Measurements from ENCODE around the gene CNTNAP2.

The CNTNAP2 gene

DNA sequence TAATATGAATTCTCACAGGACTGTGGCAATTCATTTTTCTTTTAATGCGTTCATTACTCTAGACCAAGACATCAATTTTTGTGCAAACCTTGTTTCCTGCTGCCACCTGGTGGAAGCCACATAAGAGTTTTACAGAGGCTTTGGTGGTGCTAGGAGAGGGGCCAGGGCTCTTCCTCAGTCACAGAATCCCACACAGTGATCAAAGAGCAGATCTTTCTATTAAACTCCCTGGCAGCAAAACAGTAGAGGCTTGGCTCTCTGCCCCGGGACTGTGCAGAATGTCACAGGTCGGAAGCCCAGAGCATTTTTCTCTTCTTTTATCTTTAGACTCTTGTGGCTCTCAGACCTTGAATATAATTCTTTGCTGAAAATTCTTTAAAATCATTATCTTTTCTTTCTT is 1967.5 kb downstream of the CNTNAP2 start:
- DNase-seq = peak; percentile 92

DNA sequence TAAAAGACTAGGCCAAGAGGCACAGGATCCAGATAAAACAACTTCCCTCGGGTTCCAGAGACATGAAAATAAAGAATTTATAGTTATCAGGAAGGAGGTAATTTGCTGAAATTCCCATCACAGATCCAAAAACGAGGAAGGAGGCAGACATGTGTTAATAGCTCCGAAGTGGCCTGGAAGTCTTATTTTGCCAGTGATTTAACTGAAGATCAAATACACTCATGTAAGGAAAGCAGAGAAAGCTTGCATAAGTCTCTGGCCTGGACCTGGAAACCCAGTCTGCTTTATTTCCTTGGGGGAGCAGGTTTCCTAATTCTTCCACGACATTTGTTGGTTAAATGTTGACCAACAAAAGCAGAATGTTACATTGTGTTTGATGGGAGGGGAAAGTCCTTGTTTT is 1975.3 kb downstream of the CNTNAP2 start:
- DNase-seq = no peak

DNA sequence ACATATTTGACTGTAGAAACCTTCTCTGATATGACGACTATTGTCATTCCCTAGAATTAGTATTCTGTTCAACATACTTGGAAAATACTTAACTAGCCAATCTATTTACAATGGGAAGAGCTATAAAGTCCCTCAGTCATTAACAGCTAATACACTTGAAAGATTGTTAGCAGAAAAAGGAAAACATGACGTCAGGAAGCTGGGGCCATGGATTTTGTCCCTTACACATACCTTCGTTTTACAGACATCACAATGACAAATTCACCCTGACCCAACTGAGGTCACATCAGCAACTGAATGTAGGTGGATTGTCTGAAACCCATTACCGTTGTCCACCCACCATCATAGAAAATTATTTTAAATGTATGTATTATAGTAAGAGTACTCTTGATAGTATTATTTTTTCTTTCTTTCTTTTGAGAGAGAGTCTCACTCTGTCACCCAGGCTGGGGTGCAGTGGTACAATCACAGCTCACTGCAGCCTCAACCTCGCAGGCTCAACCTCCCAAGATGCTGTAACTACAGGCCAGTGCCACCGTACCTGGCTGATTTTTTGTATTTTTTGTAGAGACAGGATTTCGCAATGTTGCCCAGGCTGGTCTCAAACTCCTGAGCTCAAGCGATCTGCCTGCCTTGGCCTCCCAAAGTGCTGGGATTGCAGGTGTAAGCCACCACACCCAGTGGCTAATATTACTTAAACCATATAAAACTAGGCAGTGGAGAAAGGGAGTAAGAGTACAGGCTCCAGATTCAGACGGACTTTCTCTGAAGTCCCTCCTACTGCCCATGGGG is 1977.0 kb downstream of the CNTNAP2 start:
- DNase-seq = no peak

DNA sequence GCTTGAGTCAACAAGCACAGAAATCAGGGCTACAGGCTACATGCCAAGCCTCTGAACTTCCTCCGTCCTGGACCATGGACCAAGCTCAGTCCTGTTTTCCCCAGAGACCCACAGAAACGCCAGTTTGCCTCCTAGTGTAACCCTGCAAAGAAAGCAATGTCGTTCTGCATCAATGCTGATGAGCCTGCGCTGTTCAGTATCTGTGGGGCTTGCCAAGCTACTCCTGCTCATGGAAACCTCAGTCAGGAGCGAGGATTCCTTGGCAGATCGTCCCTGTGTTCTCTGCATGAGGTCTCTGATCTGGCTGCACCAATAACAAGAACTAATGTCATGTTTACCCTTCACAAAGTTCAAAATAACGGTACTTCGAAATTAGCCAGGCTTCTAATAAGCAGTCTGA is 1978.5 kb downstream of the CNTNAP2 start:
- DNase-seq = no peak

DNA sequence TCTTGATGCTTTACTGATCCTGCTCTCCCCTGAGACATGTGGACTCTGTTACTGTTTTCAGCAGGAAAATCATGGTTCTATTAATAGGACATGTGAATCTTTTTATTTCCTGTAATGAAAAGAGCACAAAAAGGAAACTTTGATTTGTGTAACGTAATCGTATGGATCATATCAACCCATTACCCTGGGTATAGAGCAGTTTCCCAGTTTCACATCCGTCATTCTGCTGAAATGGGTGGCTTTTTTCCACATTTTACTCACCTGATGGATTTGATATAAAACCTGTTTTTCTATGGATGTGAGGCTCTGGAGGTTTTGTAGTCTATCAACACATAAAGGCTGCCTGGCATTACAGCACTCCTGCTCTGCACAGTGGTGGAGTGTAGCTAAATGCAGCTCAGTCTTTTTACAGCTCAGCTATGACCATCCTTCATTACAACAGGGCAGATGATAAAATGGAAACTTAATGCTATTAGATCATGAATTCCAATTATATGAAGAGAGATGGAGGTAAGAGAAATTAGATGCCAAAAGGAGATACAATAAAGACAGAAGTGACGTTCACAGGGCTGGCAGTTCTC is 1987.6 kb downstream of the CNTNAP2 start:
- DNase-seq = no peak

DNA sequence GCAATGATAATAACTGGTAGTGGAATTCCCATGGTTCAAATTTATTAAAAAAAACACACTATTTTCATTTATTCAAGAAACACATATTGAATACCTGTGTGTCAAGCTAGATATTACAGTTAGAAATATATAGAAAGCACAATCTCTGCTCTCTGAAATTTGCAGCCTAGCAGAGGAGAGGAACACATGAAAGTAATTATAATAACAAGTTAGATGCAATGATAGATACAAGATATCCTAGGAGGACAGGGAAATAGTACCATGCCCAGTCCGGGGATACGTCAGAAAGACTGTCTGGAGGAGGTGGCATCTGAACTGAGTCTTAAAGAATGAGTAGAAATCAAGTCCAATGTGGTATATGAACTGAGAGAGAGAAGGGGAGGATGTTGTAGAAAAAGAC is 1988.3 kb downstream of the CNTNAP2 start:
- DNase-seq = no peak

DNA sequence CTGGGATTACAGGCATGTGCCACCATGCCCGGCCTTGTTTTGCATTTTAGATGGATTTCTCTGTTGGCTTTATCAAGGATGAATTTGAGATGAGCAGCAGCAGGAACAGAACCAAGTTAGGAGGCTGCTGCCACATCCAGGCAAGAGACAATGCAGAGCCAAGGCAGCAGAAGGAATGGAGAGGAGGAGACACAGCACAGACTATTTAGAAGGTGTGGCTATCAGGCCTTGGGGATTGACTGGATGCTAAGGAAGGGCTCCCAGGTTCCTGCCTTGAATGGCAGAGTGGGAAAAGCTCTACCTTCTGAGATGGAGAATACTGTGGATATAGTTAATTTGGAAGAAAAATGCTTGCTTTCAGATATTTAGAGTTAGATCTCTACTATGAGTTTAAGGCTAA is 1989.3 kb downstream of the CNTNAP2 start:
- no peak for DNase-seq

DNA sequence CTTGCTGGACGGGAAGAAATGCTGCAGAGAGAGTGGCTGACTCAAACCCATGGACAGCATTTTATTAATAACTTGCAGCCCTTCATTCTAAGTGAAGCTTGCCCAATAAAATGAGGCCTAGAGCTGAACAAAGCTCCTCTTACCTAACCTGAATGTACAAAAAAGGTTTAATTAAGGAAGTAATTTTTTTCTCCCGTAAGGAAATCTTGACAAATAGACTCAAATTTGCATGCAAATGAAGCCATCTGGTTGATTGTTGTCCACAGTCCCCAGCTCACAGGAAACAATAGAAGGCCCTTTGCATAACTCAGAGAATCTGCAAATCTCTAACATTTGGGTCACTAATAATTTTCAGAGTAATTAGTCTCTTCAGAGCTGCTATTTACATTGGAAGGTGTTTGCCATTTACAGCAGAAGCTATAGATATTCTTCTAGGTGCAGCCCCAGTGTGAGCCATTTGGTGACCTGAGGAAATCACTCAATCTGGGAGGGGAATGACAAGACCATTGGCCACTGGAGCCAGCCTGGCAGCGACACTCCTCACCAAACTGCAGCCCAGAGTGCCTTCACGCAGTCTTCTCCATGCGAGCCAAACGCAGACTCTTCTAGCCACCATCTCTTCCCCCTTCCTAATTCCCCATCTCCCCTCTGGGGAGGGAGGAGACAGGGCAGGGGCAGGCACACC is 1991.0 kb downstream of the CNTNAP2 start:
- no peak for DNase-seq

DNA sequence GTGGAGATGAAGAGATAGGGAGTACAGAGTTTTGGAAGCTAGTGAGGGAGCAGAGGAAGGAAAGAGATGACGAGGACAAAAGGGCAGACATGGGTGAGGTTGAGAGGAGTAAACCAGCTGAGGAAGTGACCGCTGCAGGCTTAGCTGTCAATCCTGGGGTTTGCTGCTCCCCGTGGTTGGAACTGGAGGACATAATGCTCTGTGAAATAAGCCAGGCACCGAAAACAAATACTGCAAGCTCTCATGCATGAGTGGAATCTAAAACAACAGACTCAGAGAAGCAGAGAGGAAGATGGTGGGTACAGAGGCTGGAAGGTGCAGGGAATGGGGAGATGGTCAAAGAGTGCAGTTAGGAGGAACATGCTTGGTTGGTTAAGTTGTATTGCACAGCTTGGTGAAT is 1991.8 kb downstream of the CNTNAP2 start:
- no peak for DNase-seq

DNA sequence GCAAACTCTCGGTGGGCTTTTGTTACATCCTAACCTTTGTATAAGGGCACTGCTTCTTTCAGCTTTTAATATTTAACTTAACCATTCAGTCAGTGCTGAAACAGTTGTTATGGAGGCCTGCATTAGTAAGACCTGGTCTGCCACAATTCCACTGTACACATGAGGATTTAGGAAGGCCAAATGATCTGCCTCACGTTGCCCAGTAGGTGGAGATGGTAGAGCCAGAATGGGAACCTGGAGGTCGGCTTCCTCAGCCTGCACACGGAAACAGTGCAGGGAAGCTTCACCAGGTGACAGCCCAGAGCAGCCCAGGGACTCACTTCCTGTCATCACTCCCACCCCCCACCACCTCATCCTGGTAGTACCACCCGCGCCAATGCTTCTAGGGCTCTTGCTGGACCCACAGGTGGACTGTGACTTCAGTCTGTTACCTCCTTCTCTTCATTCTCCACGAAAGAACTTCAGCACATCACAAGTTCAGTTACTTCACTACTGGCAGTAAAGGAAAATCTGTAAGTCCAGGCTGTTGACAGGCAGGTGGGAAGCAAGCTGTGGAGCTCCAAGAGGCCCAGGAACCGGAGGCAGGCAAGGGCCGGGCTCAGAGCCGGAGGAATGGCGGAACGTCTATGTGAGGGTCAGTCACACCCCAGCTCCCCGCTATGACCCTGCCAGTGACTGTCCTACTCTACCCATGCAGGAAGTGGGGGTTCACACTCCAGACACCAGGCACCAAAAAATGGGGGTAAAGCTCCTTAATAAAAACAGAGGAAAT is 1993.7 kb downstream of the CNTNAP2 start:
- DNase-seq = no peak

DNA sequence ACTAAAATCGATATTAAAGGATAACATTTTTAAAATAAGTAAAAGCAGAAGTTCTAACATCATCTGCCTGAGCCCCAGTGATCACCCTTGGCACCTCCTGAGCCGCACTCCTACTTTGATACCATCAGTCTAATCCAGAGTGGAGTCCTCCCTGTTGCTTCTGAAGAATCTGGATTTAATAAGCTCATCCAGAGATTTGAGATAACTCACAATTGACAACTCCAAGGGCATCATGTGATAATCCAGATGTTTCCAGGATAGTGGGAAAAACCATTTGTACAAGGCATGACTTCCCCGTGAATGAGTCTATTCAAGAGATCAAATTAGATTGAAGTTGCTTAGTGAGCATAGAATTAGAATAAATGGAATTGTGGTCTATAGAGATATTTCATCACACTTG is 1998.2 kb downstream of the CNTNAP2 start:
- DNase-seq = no peak

DNA sequence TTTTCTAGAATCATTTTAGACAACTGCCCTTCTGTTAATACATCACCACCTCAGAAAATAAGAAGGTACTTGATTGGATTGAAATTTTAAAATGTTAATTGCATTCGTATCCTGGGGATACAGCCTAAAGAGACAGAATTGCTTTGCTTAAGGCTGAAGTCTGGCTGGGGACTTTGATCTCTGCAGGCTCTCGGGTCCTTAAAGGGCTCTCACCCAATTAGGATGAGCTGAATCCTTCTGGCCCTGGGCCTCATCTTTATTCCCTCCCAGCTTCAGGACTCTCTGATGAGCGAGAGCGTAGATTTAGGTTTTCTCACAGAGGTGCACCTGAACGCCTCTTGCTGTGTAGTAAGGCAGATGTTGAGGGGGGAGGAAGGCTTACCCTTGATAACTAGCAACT is 1998.7 kb downstream of the CNTNAP2 start:
- DNase-seq = no peak

DNA sequence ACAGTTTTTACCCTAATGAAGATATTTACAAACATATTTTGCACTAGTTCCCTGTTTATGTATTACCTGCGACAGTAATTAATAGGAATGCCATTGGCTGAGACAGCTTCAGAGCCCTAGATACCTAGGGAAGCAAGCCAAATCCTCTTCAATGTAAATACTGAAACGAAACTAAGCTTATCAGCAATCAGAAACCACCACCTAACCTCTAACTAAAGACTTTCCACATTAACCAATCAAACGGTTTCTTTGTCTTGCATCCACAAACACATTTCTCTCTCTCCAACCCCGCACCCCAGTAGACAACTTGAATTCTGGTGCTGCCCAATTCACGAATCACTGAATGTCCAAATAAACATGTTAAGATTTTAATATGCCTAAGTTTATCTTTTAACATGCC is 1999.6 kb downstream of the CNTNAP2 start:
- DNase-seq = no peak

DNA sequence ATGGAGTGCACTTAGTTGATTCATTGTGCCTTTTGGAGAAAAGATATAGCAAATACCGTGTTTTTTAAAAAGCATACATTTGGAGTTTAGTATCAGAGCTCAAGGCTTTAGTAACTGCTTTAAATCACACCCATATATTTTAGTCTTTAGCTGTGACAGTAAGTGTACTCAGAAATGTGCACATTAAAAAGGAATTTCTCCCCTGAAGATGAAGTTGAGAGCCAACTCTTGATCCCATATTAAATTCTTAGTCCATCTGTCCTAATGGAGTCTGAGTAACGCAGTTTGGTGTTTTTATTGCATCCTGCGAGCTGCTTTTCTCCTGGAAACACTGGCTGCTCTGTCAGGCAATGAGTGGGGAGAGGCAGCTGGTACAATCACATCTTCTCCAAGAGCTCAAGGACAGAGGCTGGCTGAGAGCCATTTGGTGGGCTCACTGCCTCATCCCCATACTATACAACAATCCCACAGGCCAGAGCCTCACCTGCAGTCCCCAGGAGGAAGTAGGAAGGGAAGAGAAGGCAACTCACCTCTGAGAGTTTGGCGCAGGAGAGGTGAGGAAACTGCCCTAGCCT is 2000.3 kb downstream of the CNTNAP2 start:
- DNase-seq = no peak

DNA sequence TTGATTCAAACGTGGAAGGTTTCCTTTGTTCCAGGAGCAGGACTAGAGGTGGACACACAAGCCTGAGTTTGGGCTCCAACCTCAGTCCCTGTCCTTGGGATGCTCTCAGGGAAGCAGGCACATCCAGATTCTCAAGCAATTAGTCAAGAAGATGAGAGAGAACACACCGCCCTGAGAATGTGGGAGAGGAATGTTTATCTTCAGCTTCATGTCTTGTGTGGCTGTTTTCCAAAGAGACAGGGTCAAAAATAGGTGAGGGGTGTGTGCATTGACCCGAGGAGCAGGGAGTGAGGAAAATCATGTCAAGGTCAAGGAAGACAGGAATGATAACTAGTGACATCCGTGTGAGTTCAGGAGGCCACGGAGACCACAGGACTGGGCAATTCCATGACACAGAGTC is 2001.8 kb downstream of the CNTNAP2 start:
- DNase-seq = no peak

DNA sequence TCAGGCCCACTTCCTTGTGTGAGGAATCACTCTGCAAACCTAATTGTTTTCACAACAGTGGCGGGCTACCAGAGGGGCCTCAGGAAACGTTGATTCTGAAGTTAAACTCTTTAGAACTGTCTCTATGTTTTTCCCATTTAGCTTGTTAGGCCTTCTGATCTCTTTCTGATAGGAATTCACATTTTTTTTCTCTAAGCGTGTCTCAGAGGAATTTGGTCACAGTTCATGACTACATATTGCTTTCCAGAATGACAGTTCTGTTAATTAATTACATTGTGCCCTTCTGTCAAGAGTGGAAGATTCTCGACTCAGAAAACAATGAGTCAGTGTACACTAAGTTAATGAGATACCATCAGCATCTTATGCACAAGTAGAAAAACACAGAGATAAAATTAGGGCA is 2004.8 kb downstream of the CNTNAP2 start:
- no peak for DNase-seq

DNA sequence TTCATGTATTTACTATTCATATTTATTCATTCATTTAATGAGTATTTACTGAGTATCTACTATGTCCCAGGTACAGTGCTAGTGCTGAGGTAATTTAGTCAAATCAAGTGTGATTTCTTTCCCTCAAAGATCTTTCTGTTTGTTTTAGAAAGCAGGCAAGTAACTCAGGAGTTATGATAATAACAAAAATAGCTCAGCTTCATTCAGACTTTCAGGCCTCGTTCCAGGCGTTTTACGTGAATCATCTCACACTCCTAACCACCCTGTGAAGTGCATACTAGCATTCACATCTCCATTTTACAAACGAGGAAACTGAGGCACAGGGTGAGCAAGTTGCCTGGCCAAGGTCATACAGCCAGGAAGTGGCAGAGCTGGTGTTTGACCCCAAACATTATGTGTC is 2005.2 kb downstream of the CNTNAP2 start:
- no peak for DNase-seq

DNA sequence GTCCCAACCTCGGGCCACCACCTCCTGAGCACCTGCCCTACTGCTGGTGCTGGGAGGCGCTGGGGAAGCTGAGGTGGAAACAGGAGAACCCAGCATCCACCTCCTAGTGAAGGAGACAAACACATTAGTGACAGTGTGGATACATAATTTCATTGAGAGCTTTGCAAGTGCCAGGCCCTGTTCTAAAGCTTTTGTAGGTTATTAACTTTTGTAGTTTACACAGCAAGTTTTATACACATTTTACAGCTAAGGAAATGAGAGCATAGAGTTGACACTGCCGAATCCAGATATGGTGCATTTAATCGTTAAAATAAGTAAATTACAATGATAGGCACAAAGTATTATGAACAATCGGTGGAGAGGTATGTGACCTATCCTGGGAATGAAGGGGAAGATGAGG is 2007.9 kb downstream of the CNTNAP2 start:
- DNase-seq = no peak

DNA sequence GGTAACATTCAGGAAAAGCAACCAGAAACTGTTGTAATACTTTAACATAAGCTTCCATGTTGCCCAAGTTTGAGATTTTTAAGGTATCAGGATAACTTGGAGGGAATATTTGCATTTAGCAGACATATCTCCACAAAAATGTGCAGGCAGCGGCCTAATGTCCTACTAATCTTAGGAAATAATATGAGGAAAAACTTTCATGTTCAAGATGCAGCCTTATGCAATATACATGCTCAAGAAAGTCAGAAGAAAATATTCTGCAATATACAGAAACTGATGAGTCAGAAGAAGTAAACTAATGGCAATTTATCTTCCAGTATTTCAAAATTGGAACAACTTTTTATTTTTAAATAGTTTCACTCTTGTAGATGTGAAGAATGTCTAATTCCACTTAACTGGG is 2010.8 kb downstream of the CNTNAP2 start:
- no peak for DNase-seq

DNA sequence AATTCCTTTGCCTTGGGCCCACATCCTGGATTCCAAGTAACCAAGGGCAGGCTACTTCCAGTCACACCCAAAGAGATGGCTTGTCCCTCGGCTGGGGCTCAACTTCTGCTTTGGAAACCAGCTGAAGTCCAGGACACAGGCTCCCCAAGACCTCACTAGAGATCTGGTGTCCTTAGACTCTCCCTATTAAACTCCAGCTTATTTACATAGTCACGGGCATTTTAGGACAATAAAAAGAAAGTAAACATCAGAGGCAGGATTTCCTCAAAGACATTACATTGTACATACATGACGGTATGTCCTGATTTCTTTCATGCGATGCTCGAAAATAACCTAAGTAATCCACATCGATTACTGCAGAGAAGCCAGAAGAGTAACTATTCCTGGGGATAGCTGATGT is 2012.4 kb downstream of the CNTNAP2 start:
- DNase-seq = no peak

DNA sequence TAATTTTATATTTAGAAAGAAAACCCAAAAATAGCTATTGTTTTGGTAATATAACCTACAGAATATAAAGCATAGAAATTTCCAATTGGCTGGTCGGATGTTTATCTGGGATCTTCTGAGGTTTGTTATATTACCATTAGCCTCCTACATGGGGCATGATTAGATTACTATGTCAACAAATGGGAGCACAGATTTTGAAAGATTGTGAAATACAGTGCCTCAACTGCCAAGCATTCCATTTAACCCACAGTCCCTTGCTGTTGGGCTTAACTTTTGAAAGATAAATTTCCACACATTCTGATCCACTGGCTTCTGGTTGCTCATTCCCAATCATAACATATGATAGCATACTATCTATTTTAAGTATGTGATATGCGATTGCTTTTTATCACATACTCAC is 2018.5 kb downstream of the CNTNAP2 start:
- DNase-seq = no peak

DNA sequence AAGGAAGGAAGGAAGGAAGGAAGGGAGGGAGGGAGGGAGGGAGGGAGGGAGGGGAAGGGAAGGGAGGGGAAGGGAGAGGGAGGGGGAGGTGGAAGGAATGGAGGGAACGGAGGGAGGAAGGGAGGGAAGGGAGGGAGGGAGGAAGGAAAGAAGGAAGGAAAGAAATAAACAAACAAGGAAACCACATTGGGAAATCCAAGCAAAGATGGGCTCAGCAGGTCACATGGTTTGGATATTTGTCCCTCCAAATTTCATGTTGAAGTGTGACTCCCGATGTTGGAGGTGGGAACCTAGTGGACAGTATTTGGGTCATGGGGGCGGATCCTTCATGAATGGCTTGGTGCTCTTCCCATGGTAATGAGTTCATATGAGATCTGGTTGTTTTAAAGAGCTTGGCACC is 2019.4 kb downstream of the CNTNAP2 start:
- DNase-seq = no peak

DNA sequence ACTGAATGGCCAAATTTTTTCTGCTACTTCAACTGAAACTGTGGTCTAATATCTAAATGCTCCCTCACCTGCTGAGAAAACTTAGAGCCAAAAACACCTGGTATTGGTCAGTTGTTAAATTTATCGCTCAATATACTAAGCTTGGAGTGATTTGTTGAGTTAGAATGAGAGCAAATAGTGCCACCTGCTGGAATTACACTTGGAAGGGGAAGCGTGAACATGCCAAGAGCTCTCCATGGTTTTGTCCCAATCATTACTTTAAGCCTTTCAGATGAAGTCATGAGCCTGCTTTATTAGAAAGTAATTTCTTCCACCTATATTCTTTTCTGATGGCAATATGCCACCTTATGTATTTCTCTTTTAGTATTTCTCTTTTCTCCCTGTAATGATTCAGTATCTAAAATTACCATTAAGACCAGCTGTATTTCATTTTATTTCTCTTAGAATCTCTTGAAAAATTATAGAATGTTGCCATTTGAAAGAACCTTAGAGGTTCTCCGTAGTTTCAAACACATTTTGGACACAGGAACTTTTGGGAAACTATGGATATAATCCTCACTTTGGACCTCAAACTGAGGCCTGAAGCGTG is 2026.2 kb downstream of the CNTNAP2 start:
- DNase-seq = peak; percentile 79
